Epithelial cell of prostate (primary cell): ENCODE results near the gene MYPOP.
A peak's percentile ranks its signal among the peaks of the same experiment; 100 is the strongest.

Experiments
- DNase-seq: peaks from one replicate; pipeline ENCODE4 v3.0.0-alpha.2; 2011; ENCODE audit warnings: low read depth, low spot score
- H3K27ac ChIP-seq: fragments of 450-650 bp; 2 replicates; pipeline ENCODE4 v1.5.1; 2017; ENCODE audit warnings: mild to moderate bottlenecking

Gene MYPOP, protein sequence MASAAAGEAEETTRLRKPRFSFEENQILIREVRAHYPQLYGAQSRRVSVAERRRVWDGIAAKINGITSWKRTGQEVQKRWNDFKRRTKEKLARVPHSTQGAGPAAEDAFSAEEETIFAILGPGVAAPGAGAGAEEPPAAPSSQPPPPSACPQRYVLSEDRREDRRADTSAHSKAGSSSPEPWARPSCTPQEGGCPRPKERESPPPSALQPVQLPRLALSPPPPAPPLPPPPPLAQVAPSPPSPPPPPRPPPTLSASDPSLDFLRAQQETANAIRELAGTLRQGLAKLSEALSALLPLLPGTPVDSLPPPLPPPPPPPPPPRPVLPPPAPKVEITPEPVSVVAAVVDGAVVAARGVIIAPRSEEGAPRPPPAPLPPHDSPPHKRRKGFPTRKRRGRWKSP

GRCh38 chr19:45901912-45902650, at the start of gene MYPOP:
Gene MYPOP (minus strand): TSS chr19:45902613. CDS start chr19:45901773, 840 bp downstream.
- no peak for DNase-seq
- peak within 1 kb of the TSS; percentile 28 for H3K27ac ChIP-seq

DNA sequence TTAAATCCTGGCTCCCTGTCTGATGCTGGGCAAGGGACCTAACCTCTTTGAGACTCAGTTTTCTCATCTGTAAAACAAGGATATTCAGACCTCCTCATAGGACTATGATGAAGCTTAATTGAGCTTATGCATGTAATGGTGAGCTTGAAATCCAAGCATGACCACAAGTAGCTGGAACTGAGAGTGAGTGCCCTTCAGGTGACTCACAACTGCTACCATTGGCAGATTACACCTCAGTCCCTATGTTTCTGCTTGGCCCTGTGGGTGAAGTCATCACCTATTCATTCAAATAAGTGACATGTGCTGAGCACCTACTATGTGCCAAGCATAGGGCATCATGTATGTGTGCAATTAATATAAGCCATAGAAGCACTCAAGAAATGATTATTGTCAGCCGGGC, 45.5 kb upstream of the MYPOP start:
- H3K27ac ChIP-seq: no peak overlapping the region
- DNase-seq: no peak

- no peak for DNase-seq
- H3K27ac ChIP-seq: no peak overlapping the region
Observed at GRCh38 chr19:45940515-45940805, 38.0 kb upstream of the MYPOP start.

DNA sequence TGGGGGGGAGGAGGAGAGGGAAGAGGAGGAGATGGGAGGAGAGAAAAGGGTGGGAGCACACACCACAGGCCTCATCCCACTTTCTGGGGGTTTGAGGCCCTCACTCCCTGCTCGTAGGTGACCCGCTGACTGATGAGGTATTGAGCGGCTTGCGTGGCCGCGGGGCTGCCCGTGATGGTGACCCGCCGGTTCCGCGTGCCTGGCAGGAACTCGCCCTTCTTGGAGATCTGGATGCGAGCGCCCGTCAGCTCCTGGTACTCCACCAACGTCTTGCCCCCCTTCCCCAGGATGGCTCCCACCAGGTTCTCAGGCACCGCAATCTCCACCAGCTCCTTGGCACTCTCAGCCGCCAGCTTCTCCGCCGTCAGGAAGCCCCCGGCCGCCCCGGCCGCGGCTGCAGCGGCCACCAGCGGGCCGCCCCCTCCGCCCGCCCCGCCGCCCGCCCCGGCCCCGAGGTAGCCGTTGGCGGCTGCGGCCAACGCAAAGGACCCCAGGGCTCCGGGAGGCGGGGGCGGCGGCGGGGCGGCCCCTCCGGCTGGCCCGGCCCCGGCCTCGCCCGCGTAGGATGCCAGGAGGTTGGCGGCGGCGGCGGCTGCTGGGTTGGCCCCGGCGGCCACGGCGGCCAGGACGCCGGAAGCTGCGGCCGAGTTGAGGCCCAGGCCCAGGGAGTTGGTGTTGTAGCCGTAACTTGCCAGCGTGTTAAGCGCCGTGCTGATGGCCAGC, 37.5 kb upstream of the MYPOP start:
- no peak for DNase-seq
- no peak overlapping the region for H3K27ac ChIP-seq

DNA sequence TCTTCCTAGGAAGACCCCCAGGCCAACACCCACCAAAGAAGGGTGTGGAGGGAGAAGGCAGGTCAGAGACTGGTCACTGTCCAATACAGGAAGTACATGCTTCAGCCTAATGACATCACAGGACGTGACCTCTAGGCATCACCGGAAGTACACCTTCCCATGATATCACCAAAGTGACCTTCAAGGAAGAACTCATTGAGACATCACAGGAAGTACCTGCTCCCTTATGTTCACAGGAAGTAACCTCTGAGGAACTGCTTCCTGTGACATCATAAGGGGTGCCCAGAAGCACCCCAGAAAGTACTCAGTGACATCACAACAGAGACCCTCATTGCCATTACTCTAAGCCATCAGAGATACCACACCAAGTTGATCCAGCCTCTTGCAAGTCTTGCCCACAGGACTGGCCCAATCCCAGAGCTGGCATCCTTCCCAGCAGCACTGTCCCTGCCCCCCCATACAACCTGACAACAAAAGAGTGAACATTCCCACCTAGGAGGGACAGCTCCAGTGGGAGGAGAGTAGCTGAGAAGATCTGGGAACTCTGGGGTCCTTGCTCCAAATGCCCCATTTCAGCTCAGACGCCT, 36.4 kb upstream of the MYPOP start:
- no peak for DNase-seq
- H3K27ac ChIP-seq: no peak overlapping the region

- no peak for DNase-seq
- H3K27ac ChIP-seq: no peak overlapping the region
Observed at GRCh38 chr19:45935267-45935666, 32.9 kb upstream of the MYPOP start.

- DNase-seq: no peak
Observed at GRCh38 chr19:45934551-45935230, 32.3 kb upstream of the MYPOP start.

GRCh38 chr19:45933759-45934158, 31.3 kb upstream of the MYPOP start:
- no peak for DNase-seq
- H3K27ac ChIP-seq: no peak overlapping the region

More at GRCh38 chr19:45934551-45935230, 32.3 kb upstream of the MYPOP start:
- H3K27ac ChIP-seq: no peak overlapping the region

- no peak for DNase-seq
- H3K27ac ChIP-seq: no peak overlapping the region
Observed at GRCh38 chr19:45931055-45931454, 28.6 kb upstream of the MYPOP start.

- DNase-seq: no peak
- no peak overlapping the region for H3K27ac ChIP-seq
Observed at GRCh38 chr19:45929247-45929646, 26.8 kb upstream of the MYPOP start.

- no peak overlapping the region for H3K27ac ChIP-seq
- DNase-seq: peak; percentile 39
Observed at GRCh38 chr19:45927565-45928261, 25.3 kb upstream of the MYPOP start.

DNA sequence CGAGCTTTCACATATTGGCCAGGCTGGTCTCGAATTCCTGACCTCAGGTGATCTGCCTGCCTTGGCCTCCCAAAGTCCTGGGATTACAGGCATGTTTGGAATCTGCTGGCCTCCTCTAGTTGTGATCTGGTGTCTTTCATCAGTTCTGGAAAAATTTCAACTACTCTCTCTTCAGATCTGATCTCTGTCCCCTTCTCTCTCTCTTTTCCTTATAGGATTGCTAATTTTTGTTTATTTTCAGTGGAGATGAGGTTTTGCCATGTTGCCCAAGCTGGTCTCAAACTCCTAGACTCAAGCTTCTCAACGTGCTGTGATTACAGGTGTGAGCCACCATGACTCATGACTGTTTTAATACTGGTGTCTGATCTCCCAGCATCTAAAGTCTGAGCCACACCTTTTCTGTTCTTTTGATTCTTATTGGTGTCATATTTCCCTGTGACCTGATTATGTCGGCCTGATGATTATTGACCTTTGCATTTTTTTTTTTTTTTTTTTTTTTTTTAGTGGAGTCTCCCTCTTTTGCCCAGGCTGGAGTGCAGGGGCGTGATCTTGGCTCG, 22.6 kb upstream of the MYPOP start:
- no peak for DNase-seq
- H3K27ac ChIP-seq: no peak overlapping the region

- no peak for DNase-seq
- no peak overlapping the region for H3K27ac ChIP-seq
Observed at GRCh38 chr19:45922281-45922680, 19.9 kb upstream of the MYPOP start.

- DNase-seq: no peak
- H3K27ac ChIP-seq: no peak overlapping the region
Observed at GRCh38 chr19:45920458-45920857, 18.0 kb upstream of the MYPOP start.

- no peak for DNase-seq
- H3K27ac ChIP-seq: no peak overlapping the region
Observed at GRCh38 chr19:45919678-45920077, 17.3 kb upstream of the MYPOP start.

DNA sequence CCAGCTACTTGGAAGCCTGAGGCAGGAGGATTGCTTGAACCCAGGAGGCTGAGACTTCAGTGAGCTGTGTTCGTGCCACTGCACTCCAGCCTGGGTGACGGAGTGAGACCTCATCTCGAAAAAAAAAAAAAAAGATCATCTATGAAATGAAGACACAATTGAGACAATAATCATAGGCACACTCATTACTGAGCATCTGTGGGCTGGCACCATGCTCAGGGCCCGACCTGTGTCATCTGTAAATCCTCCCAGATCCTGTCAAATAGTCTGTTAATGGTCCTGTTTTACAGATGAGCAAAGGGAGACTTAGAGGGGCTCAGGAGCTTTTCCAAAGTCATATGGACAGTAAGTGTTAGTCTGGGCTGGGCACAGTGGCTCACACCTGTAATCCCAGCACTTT, 16.3 kb upstream of the MYPOP start:
- DNase-seq: no peak
- no peak overlapping the region for H3K27ac ChIP-seq

DNA sequence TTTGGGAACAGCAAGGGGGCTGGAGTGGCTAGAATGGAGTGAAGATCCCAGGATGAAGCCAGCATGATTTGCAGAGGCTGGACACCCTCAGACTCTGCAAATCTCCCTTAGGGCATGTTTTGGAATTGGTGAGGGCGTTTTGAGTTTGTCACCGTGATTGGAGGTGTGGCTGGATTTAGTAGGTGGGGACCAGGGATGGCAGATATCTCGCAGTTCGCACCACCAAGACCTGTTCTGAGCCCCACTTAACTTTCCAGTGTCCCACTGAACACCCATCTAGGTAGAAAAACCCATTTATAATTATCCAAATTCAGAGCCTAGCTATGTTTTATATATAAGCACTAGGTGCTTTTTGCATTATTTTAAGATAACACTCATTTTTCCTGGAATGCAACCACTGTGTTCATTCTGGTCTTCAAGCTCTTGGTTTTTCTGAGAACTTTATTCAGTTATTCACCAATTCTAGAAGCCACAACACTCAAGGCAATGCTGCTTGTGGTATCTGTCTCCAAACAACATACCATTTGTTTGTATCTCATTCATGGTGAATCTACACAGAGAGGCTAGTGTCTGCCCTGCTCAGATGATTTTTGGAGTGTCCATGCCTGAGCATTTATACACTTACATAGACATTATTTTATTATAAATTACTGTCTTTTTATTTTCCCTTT, 15.1 kb upstream of the MYPOP start:
- DNase-seq: no peak
- no peak overlapping the region for H3K27ac ChIP-seq

GRCh38 chr19:45913874-45914830, 11.7 kb upstream of the MYPOP start, which contains the start of gene NANOS2:
Gene NANOS2 (minus strand): TSS chr19:45914778. CDS start chr19:45914693, 85 bp downstream.
- DNase-seq: no peak

More at GRCh38 chr19:45913874-45914830, 11.7 kb upstream of the MYPOP start, which contains the start of gene NANOS2:
- no peak within 1 kb of the TSS for H3K27ac ChIP-seq
